ENCODE data around the gene IFRD1. TPM values are rescaled to one million over a fixed set of nuclear protein-coding genes. Genes with fewer than 3 reads are reported as not detected.

Gene IFRD1
- total RNA-seq, 2 experiments from 2014 or later = 198 to 205 TPM

- no peak for DNase-seq
- H3K36me3 Mint-ChIP-seq (ENCODE audit: low read depth) = no peaks in the 10 kb centered on the region
- peaks cover 5% of the 10 kb centered on the region for H3K27me3 Mint-ChIP-seq
- intact Hi-C loops (cut with DNase I, micrococcal nuclease) = loop anchor here in 1 of 2 experiments (2.0 kb wide), 1 partner anchor 755 kb away; no protein-coding TSS in a partner anchor
- no peak overlapping the region for H3K4me3 Mint-ChIP-seq
- no peaks in the 10 kb centered on the region for H3K36me3 ChIP-seq (ENCODE audit: insufficient read depth, low read length)
- H3K4me3 ChIP-seq (ENCODE audit: low read length) = no peak overlapping the region
- no peak for TF ChIP-seq CTCF (IDR thresholded peaks at IDR 0.05)
- H3K4me1 ChIP-seq (ENCODE audit: insufficient read depth, low read length) = no peaks in the 10 kb centered on the region
- H3K9me3 Mint-ChIP-seq = no peaks in the 10 kb centered on the region
- no peaks in the 10 kb centered on the region for H3K4me1 Mint-ChIP-seq (ENCODE audit: low read depth)
- no peak overlapping the region for H3K27ac Mint-ChIP-seq
- no peak for ATAC-seq (ENCODE audit: poor library complexity)
- POLR2A ChIA-PET = interaction anchor here (0.6 kb wide), 1 partner anchor 39 kb away, joined by 3 read pairs; no protein-coding TSS in a partner anchor
- H3K27ac ChIP-seq (ENCODE audit: low read depth in 1 of 2, low read length in 2 of 2) = no peak overlapping the region
- CTCF ChIA-PET = interaction anchor here (0.8 kb wide), 1 partner anchor 11 kb away, joined by 4 read pairs; no protein-coding TSS in a partner anchor
- H3K9me3 ChIP-seq (ENCODE audit: control insufficient read depth in 1 of 2, insufficient read depth in 1 of 2, low read length in 2 of 2) = no peaks in the 10 kb centered on the region
- H3K27me3 ChIP-seq (ENCODE audit: control insufficient read depth in 1 of 2, insufficient read depth in 2 of 2, low read length in 2 of 2) = no peaks in the 10 kb centered on the region
Measured at GRCh38 chr7:112497481-112497880, 47.2 kb downstream of the IFRD1 start.

DNA sequence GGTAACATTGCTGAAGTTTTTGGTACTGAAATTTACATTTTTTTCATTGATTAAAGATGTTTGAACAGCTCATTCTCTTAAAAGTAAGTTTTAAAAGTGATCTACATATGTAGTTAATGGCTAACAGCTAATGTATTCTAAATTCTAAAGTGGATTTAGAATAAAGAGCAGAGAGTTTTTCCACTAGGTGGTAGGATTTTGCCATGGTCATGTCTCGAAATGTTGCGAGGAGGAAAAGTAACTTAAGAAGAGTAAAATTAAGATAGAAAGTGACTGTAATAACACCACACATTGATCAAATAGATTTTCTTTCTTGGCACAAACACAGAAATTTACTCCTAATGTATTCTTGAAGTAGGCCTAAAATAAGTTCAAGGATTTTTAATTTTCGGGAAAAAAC lies 50.4 kb downstream of the IFRD1 start:
- no peak overlapping the region for H3K4me3 ChIP-seq (ENCODE audit: low read length)
- no peaks in the 10 kb centered on the region for H3K9me3 Mint-ChIP-seq

GRCh38 chr7:112501801-112502503 lies 51.7 kb downstream of the IFRD1 start:
- no peaks in the 10 kb centered on the region for H3K4me1 ChIP-seq (ENCODE audit: insufficient read depth, low read length)
- Mint-ChIP-seq H3K27ac (no peak overlapping the region), H3K27me3 (peaks cover 8% of the 10 kb centered on the region), H3K4me3 (no peak overlapping the region), H3K9me3 (no peaks in the 10 kb centered on the region), H3K4me1 (ENCODE audit: low read depth) (no peaks in the 10 kb centered on the region), H3K36me3 (ENCODE audit: low read depth) (no peaks in the 10 kb centered on the region)
- intact Hi-C loops (cut with DNase I, micrococcal nuclease) = no loop called here
- H3K36me3 ChIP-seq (ENCODE audit: insufficient read depth, low read length) = no peaks in the 10 kb centered on the region
- DNase-seq = no peak
- TF ChIP-seq CTCF (IDR thresholded peaks at IDR 0.05) = no peak
- CTCF ChIA-PET = no interaction called here
- H3K27me3 ChIP-seq (ENCODE audit: control insufficient read depth in 1 of 2, insufficient read depth in 2 of 2, low read length in 2 of 2) = no peaks in the 10 kb centered on the region
- ATAC-seq (ENCODE audit: poor library complexity) = no peak
- H3K4me3 ChIP-seq (ENCODE audit: low read length) = no peak overlapping the region
- no peaks in the 10 kb centered on the region for H3K9me3 ChIP-seq (ENCODE audit: control insufficient read depth in 1 of 2, insufficient read depth in 1 of 2, low read length in 2 of 2)
- POLR2A ChIA-PET = no interaction called here
- H3K27ac ChIP-seq (ENCODE audit: low read depth in 1 of 2, low read length in 2 of 2) = no peak overlapping the region

More for the DNA sequence above, 50.4 kb downstream of the IFRD1 start:
- intact Hi-C loops (cut with DNase I, micrococcal nuclease) = no loop called here
- H3K4me1 ChIP-seq (ENCODE audit: insufficient read depth, low read length) = no peaks in the 10 kb centered on the region
- no peak overlapping the region for H3K27ac ChIP-seq (ENCODE audit: low read depth in 1 of 2, low read length in 2 of 2)
- H3K27me3 Mint-ChIP-seq = peaks cover 7% of the 10 kb centered on the region
- H3K36me3 ChIP-seq (ENCODE audit: insufficient read depth, low read length) = no peaks in the 10 kb centered on the region
- ATAC-seq (ENCODE audit: poor library complexity) (no peak), DNase-seq (no peak)
- ChIA-PET POLR2A (no interaction called here), CTCF (no interaction called here)
- no peak overlapping the region for H3K4me3 Mint-ChIP-seq
- no peaks in the 10 kb centered on the region for H3K27me3 ChIP-seq (ENCODE audit: control insufficient read depth in 1 of 2, insufficient read depth in 2 of 2, low read length in 2 of 2)
- no peak for TF ChIP-seq CTCF (IDR thresholded peaks at IDR 0.05)
- no peaks in the 10 kb centered on the region for H3K9me3 ChIP-seq (ENCODE audit: control insufficient read depth in 1 of 2, insufficient read depth in 1 of 2, low read length in 2 of 2)
- H3K4me1 Mint-ChIP-seq (ENCODE audit: low read depth) = no peaks in the 10 kb centered on the region
- no peaks in the 10 kb centered on the region for H3K36me3 Mint-ChIP-seq (ENCODE audit: low read depth)
- H3K27ac Mint-ChIP-seq = no peak overlapping the region
